ENCODE measurements around the gene CFDP1.
"Not testable (repeated sequence)": the region's sequence is repeated elsewhere in the genome, so short reads cannot be mapped to it uniquely, and the experiment has no call there.

DNA sequence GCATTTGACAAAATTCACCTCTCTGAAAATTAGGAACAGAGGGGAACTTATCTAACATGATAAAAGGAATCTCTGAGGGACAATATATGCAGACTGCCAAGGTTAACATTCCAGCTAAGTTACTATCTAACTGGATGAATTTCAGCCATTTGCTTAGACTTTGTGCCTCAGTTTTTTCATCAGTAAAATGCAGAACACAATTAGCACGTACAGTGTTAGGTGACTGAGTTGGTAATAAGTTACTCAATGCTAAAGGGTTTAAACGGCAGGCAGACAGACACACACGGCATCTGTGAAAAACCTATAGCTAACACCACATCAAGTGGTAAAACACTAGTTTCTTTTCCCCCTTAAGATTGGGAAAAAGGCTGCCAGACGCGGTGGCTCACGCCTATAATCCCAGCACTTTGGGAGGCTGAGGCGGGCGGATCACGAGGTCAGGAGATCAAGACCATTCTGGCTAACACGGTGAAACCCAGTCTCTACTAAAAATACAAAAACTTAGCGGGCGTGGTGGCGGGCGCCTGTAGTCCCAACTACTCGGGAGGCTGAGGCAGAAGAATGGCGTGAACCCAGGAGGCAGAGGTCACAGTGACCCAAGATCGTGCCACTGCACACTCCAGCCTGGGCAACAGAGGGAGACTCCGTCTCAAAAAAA lies 9.1 kb downstream of the CFDP1 start:
- TF ChIP-seq, protein P1, sequence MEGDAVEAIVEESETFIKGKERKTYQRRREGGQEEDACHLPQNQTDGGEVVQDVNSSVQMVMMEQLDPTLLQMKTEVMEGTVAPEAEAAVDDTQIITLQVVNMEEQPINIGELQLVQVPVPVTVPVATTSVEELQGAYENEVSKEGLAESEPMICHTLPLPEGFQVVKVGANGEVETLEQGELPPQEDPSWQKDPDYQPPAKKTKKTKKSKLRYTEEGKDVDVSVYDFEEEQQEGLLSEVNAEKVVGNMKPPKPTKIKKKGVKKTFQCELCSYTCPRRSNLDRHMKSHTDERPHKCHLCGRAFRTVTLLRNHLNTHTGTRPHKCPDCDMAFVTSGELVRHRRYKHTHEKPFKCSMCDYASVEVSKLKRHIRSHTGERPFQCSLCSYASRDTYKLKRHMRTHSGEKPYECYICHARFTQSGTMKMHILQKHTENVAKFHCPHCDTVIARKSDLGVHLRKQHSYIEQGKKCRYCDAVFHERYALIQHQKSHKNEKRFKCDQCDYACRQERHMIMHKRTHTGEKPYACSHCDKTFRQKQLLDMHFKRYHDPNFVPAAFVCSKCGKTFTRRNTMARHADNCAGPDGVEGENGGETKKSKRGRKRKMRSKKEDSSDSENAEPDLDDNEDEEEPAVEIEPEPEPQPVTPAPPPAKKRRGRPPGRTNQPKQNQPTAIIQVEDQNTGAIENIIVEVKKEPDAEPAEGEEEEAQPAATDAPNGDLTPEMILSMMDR (IDR thresholded peaks at IDR 0.05; ENCODE audit: low read length): not testable (repeated sequence)
- not testable (repeated sequence) for TF ChIP-seq EZH2 (IDR thresholded peaks at IDR 0.05; ENCODE audit: borderline replicate concordance, low read length)

Measured in OCI-LY1 (cell line).